ENCODE measurements around the gene SHMT1.
A peak's percentile ranks its signal among the peaks of the same experiment; 100 is the strongest.

DNA sequence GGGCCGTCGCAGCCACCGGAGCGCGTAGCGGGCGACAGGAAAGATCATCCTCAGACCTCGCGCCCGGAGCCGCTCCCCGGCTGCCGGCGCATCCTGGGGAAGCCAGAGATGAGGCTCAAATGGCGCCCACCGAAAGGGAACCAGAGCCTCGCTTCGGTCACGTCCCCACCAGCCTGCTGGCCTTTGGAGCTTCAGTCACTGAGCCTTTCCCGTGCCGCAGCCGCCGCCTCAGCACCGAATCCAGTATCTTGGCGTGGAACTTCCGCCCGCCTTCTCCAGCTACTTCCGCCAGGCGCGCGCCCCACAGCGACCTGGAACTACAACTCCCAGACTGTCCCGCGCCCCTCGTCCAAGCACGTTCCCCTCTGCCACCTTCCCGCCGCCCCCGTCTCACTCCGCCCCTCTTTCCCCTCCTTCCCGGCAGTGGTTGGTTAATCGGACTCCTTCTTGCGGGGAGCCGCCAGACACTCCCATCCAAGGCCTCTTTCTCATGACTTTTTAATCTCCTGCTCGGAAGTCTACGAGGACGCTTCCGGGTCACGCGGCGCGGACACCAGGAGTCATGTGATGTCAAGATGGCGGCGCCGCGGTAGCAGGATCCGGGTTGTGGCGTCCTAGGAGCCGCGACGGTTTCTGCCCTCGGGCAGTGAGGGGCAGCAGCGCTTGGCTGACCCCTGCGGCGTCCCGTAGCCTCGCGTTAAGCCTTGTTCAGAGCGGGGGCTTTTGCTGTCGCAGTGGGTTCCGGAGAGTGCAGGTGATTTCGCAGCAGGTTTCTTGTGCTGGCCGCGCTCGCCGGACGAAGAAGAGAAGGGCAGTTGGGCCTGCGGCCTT, 48.4 kb downstream of the SHMT1 start, which contains the start of the genes SMCR8 and TOP3A:
- TF ChIP-seq MXI1 (IDR thresholded peaks at IDR 0.05; ENCODE audit: borderline replicate concordance, low read depth, low read length), result no peak; the same call in 1 of the 2 replicates
- TF ChIP-seq RFX5 (IDR thresholded peaks at IDR 0.05; ENCODE audit: low read depth, low read length), result no peak
- TF ChIP-seq, protein P1, sequence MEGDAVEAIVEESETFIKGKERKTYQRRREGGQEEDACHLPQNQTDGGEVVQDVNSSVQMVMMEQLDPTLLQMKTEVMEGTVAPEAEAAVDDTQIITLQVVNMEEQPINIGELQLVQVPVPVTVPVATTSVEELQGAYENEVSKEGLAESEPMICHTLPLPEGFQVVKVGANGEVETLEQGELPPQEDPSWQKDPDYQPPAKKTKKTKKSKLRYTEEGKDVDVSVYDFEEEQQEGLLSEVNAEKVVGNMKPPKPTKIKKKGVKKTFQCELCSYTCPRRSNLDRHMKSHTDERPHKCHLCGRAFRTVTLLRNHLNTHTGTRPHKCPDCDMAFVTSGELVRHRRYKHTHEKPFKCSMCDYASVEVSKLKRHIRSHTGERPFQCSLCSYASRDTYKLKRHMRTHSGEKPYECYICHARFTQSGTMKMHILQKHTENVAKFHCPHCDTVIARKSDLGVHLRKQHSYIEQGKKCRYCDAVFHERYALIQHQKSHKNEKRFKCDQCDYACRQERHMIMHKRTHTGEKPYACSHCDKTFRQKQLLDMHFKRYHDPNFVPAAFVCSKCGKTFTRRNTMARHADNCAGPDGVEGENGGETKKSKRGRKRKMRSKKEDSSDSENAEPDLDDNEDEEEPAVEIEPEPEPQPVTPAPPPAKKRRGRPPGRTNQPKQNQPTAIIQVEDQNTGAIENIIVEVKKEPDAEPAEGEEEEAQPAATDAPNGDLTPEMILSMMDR (conservative IDR thresholded peaks at IDR 0.05; ENCODE audit: low read depth, low read length), result no peak
- TF ChIP-seq POLR2A (IDR thresholded peaks at IDR 0.05; ENCODE audit: low read depth, low read length), result peak; percentile 90
- TF ChIP-seq, protein P2, sequence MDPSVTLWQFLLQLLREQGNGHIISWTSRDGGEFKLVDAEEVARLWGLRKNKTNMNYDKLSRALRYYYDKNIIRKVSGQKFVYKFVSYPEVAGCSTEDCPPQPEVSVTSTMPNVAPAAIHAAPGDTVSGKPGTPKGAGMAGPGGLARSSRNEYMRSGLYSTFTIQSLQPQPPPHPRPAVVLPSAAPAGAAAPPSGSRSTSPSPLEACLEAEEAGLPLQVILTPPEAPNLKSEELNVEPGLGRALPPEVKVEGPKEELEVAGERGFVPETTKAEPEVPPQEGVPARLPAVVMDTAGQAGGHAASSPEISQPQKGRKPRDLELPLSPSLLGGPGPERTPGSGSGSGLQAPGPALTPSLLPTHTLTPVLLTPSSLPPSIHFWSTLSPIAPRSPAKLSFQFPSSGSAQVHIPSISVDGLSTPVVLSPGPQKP (IDR thresholded peaks at IDR 0.05; ENCODE audit: borderline replicate concordance, low read depth, low read length), result no peak
- no peak for TF ChIP-seq RAD21 (IDR thresholded peaks at IDR 0.05; ENCODE audit: low read length)
- TF ChIP-seq, protein P3, sequence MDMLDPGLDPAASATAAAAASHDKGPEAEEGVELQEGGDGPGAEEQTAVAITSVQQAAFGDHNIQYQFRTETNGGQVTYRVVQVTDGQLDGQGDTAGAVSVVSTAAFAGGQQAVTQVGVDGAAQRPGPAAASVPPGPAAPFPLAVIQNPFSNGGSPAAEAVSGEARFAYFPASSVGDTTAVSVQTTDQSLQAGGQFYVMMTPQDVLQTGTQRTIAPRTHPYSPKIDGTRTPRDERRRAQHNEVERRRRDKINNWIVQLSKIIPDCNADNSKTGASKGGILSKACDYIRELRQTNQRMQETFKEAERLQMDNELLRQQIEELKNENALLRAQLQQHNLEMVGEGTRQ (IDR thresholded peaks at IDR 0.05; ENCODE audit: low read depth, low read length), result peak; percentile 99
- no peak for TF ChIP-seq RCOR1 (IDR thresholded peaks at IDR 0.05; ENCODE audit: insufficient replicate concordance, low read length)
- TF ChIP-seq SMC3 (IDR thresholded peaks at IDR 0.05; ENCODE audit: low read depth, low read length), result no peak
- peak; percentile 93 for TF ChIP-seq BHLHE40 (IDR thresholded peaks at IDR 0.05; ENCODE audit: low read depth, low read length)
- TF ChIP-seq FOS (IDR thresholded peaks at IDR 0.05; ENCODE audit: low read depth, low read length), result peak; percentile 83; the same call in 1 of the 2 replicates
- TF ChIP-seq CHD1 (IDR thresholded peaks at IDR 0.05; ENCODE audit: low read depth, low read length), result no peak
- no peak; the same call in 1 of the 2 replicates for TF ChIP-seq NFE2L2 (IDR thresholded peaks at IDR 0.05; ENCODE audit: low read depth, low read length)

Measured in IMR-90 (cell line).